ENCODE data around the gene SLC29A1. TPM values are rescaled to one million over a fixed set of nuclear protein-coding genes. Genes with fewer than 3 reads are reported as not detected.
A peak's percentile ranks its signal among the peaks of the same experiment; 100 is the strongest.

SLC29A1 gene
- total and polyA plus RNA-seq, 9 of the 15 experiments (the other 6 are each of a cell fraction or from before 2014, with no cell fraction given) = 18.9 to 170 (median 57.7) TPM

GRCh38 chr6:44237813-44238433 lies 14.5 kb downstream of the SLC29A1 start (continued):
- TF ChIP-seq CLOCK (CRISPR knock-in tag; IDR thresholded peaks at IDR 0.05; ENCODE audit: borderline replicate concordance) (no peak), DIDO1 (tag; IDR thresholded peaks at IDR 0.05; ENCODE audit: low read depth) (no peak), PRPF4 (IDR thresholded peaks at IDR 0.05; ENCODE audit: insufficient read depth, low read depth, low read length, poor library complexity, severe bottlenecking) (no peak), MTA3 (IDR thresholded peaks at IDR 0.05; ENCODE audit: borderline replicate concordance) (peak; percentile 92), SMC3 (conservative IDR thresholded peaks at IDR 0.05; ENCODE audit: insufficient read depth, low read depth, low read length) (peak; percentile 87), NFE2L1 (tag; IDR thresholded peaks at IDR 0.05; ENCODE audit: borderline replicate concordance, low read depth) (no peak), WHSC1 (IDR thresholded peaks at IDR 0.05; ENCODE audit: low read length) (no peak), RHOXF2B (CRISPR knock-in tag; conservative IDR thresholded peaks at IDR 0.05) (0 out of 2 replicates have a peak, but pooled peaks have one; percentile 53), ZBTB7A (IDR thresholded peaks at IDR 0.05; ENCODE audit: borderline replicate concordance, control insufficient read depth, low read depth, low read length) (peak; percentile 98), ZNF280B (CRISPR knock-in tag; IDR thresholded peaks at IDR 0.05) (no peak), ZSCAN29 (IDR thresholded peaks at IDR 0.05) (0 out of 2 replicates have a peak, but pooled peaks have one; percentile 17), DDX20 (tag; IDR thresholded peaks at IDR 0.05; ENCODE audit: low read depth) (no peak), ZNF133 (CRISPR knock-in tag; IDR thresholded peaks at IDR 0.05) (no peak), TCFL5 (CRISPR knock-in tag; conservative IDR thresholded peaks at IDR 0.05) (no peak), POLR3G (IDR thresholded peaks at IDR 0.05; ENCODE audit: extremely low read depth, insufficient read length, insufficient replicate concordance) (no peak), ZNF384 (IDR thresholded peaks at IDR 0.05; ENCODE audit: low read depth, low read length) (no peak), PRMT5 (CRISPR knock-in tag; IDR thresholded peaks at IDR 0.05) (no peak), CTBP1 (IDR thresholded peaks at IDR 0.05; ENCODE audit: borderline replicate concordance) (peak; percentile 96), ATF6 (CRISPR knock-in tag; IDR thresholded peaks at IDR 0.05) (peak; percentile 56; the same call in 1 of the 2 replicates)
- TF ChIP-seq, protein P1, sequence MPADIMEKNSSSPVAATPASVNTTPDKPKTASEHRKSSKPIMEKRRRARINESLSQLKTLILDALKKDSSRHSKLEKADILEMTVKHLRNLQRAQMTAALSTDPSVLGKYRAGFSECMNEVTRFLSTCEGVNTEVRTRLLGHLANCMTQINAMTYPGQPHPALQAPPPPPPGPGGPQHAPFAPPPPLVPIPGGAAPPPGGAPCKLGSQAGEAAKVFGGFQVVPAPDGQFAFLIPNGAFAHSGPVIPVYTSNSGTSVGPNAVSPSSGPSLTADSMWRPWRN (IDR thresholded peaks at IDR 0.05; ENCODE audit: low read depth) = no peak
- TF ChIP-seq, protein P2, sequence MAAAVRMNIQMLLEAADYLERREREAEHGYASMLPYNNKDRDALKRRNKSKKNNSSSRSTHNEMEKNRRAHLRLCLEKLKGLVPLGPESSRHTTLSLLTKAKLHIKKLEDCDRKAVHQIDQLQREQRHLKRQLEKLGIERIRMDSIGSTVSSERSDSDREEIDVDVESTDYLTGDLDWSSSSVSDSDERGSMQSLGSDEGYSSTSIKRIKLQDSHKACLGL (CRISPR knock-in tag; IDR thresholded peaks at IDR 0.05; ENCODE audit: borderline replicate concordance, poor library complexity, severe bottlenecking) = no peak
